Panc1 (cell line): Measurements from ENCODE around the gene HSD17B7. TPM values are rescaled to one million over a fixed set of nuclear protein-coding genes. Genes with fewer than 3 reads are reported as not detected.
"Not testable (repeated sequence)": the region's sequence is repeated elsewhere in the genome, so short reads cannot be mapped to it uniquely, and the experiment has no call there.

Experiments
- ATAC-seq: fragments of 200-7000 bp; cut with Tn5 transposase; 2 replicates; pipeline ENCODE4 v1.9.1; 2020; ENCODE audit warnings: mild to moderate bottlenecking, moderate library complexity
- Bru-seq: library from RNA; stranded (reverse); fragments of 400-500 nt; gene quantifications from one replicate; lab custom pipeline; 2021; lab: Mats Ljungman, UMichigan
- BruChase-seq, 2 experiments: library from RNA; stranded (reverse); fragments of 400-500 nt; gene quantifications; one replicate each; lab custom pipeline; 2021; lab: Mats Ljungman, UMichigan
- BruUV-seq: library from RNA; stranded (reverse); fragments of 400-500 nt; replicated peaks from 2 replicates; lab custom pipeline; 2021; lab: Mats Ljungman, UMichigan
- CTCF ChIA-PET: fragments of 300-600 bp; sonication (Branson Sonifier 250); formaldehyde crosslinking; loops from one replicate; lab custom pipeline; 2022; ENCODE audit warnings: antibody characterized with exemption; lab: Charles Lee
- POLR2A ChIA-PET: fragments of 300-600 bp; sonication (Branson Sonifier 250); formaldehyde crosslinking; loops from one replicate; lab custom pipeline; 2022; ENCODE audit warnings: antibody characterized with exemption; lab: Charles Lee
- DNase-seq: peaks from one replicate; pipeline ENCODE4 v3.0.0-alpha.2; 2010; ENCODE audit warnings: low read depth, low spot score
- H3K27ac ChIP-seq: 2 replicates; pipeline ENCODE4 v1.5.1; 2011; ENCODE audit warnings: mild to moderate bottlenecking, low read length, inconsistent platforms
- H3K27me3 ChIP-seq: fragments of 200-500 bp; sonication (Bioruptor generic); 2 replicates; pipeline ENCODE4 v1.6.0; 2014; ENCODE audit warnings: low read length, inconsistent platforms; ENCODE audit not compliant: control insufficient read depth, insufficient read depth
- H3K36me3 ChIP-seq: fragments of 200-500 bp; sonication (Bioruptor generic); 2 replicates; pipeline ENCODE4 v1.5.1; 2014; ENCODE audit warnings: inconsistent platforms, mild to moderate bottlenecking, low read length, moderate library complexity; ENCODE audit not compliant: control insufficient read depth, insufficient read depth
- H3K4me1 ChIP-seq: 2 replicates; pipeline ENCODE4 v1.5.1; 2011; ENCODE audit warnings: inconsistent platforms, mild to moderate bottlenecking, low read length, moderate library complexity; ENCODE audit not compliant: control insufficient read depth, insufficient read depth
- H3K4me3 ChIP-seq, 2 experiments: 2 replicates each; pipeline ENCODE4 v1.5.1; 2011 to 2012; ENCODE audit warnings: low read depth in 2 of 2, low read length in 2 of 2, mild to moderate bottlenecking in 2 of 2, inconsistent platforms in 1 of 2, moderate library complexity in 1 of 2
- H3K9me3 ChIP-seq: fragments of 200-500 bp; sonication (Bioruptor generic); 2 replicates; pipeline ENCODE4 v1.5.1; 2014; ENCODE audit warnings: low read depth, mild to moderate bottlenecking, inconsistent platforms, low read length, moderate library complexity; ENCODE audit not compliant: control insufficient read depth, insufficient read depth
- POLR2AphosphoS5 ChIP-seq: IDR thresholded peaks from 2 replicates; pipeline ENCODE4 v1.6.1; 2012; ENCODE audit warnings: mild to moderate bottlenecking, low read depth, low read length, moderate library complexity
- SIN3A ChIP-seq: IDR thresholded peaks from 2 replicates; pipeline ENCODE4 v1.6.1; 2012; ENCODE audit warnings: low read depth, mild to moderate bottlenecking, low read length, moderate library complexity, borderline replicate concordance; ENCODE audit not compliant: insufficient read depth
- TCF7L2 ChIP-seq: IDR thresholded peaks from 2 replicates; pipeline ENCODE4 v1.6.1; 2011; ENCODE audit warnings: mild to moderate bottlenecking, low read depth, low read length, inconsistent platforms
- in situ Hi-C: cut with HindIII; loops from 2 replicates; pipeline ENCODE4 v1.10.0; 2016; ENCODE audit warnings: low sequenced_read_pairs, low pct_unique_long_range_greater_than_20kb
- intact Hi-C: fragments of 100-400 bp; cut with micrococcal nuclease; formaldehyde crosslinking; loops from one replicate; pipeline ENCODE4 v1.10.0; 2022; ENCODE audit not compliant: unreplicated experiment
- long read RNA-seq: library from polyadenylated mRNA; unstranded; transcript quantifications from one replicate; pipeline ENCODE4 v2.0.0, GENCODE V29; 2021; ENCODE audit not compliant: unreplicated experiment
- polyA plus RNA-seq: library from polyadenylated mRNA; unstranded; fragments of >200 nt; gene quantifications from one replicate; pipeline ENCODE4 v1.2.1, GENCODE V29; 2012; ENCODE audit warnings: missing spikeins; ENCODE audit not compliant: insufficient read length
- total RNA-seq: library from RNA; stranded (reverse); gene quantifications from one replicate; pipeline ENCODE4 v1.2.1, GENCODE V29; 2021; ENCODE audit not compliant: unreplicated experiment
- TF ChIP-seq, protein P1 (sequence below), 2 experiments: IDR thresholded peaks; 2 replicates each; pipeline ENCODE4 v1.6.1; 2011 to 2012; ENCODE audit warnings: low read depth in 2 of 2, control low read depth in 1 of 2, low read length in 1 of 2, mild to moderate bottlenecking in 1 of 2, moderate library complexity in 1 of 2; ENCODE audit not compliant: insufficient read depth in 1 of 2
- TF ChIP-seq, protein P2 (sequence below): fragments of 450-650 bp; IDR thresholded peaks from 2 replicates; pipeline ENCODE4 v1.5.1; 2017; ENCODE audit warnings: mild to moderate bottlenecking

The HSD17B7 gene, protein sequence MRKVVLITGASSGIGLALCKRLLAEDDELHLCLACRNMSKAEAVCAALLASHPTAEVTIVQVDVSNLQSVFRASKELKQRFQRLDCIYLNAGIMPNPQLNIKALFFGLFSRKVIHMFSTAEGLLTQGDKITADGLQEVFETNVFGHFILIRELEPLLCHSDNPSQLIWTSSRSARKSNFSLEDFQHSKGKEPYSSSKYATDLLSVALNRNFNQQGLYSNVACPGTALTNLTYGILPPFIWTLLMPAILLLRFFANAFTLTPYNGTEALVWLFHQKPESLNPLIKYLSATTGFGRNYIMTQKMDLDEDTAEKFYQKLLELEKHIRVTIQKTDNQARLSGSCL
- total RNA-seq, result 24.6 TPM
- 17.0 TPM for polyA plus RNA-seq
- percentile 75 among the genes with signal in this experiment for Bru-seq, nascent RNA
- BruChase-seq, experiment 1, labeled RNA remaining after a 2-hour chase, result percentile 70 among the genes with signal in this experiment
- percentile 67 among the genes with signal in this experiment for BruChase-seq, experiment 2, labeled RNA remaining after a 6-hour chase
- long read RNA-seq, transcript HSD17B7-201 (9 exons, 1,190 nt), result major isoform, 31 of 40 reads
- long read RNA-seq, partial matches to known transcripts, result 3 of 40 reads
- long read RNA-seq, other reads (novel, unspliced or antisense), result 5 of 40 reads

DNA sequence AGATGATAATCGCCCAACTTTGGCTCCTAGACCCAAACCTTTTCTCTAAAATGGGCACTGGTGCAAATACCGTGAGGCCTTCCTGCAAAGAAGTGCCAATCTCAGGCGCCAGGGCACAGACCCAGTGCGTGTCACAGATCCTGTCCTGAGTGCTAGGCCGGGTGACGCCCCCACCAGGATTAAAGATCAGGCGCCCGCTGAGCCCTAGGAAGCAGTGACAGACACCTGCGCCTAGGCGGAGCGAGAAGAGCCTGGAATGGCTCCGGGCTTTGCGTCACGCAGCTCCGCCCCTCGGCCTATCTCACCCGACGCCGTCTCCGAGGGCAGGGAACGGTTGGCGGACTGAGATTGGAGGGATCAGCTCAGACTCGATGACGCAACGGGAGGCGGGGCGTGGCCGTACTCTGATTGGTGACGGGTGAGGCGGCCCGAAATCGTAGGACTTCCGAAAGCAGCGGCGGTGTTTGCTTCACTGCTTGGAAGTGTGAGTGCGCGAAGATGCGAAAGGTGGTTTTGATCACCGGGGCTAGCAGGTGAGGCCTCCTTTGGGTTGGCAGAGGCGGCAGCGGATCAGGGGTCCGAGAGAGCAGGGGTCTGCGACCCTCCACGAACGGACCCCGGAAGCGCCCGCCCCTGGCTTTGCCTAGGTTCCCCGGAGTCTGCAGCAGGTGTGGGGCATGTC lies at the start of gene HSD17B7:
Gene HSD17B7, plus strand, starts transcription at position 400 of the 682 bp plus-strand sequence. Its CDS starts 99 bp downstream, at position 499.
- POLR2A ChIA-PET, H3K36me3 ChIP-seq: not testable (repeated sequence)

DNA sequence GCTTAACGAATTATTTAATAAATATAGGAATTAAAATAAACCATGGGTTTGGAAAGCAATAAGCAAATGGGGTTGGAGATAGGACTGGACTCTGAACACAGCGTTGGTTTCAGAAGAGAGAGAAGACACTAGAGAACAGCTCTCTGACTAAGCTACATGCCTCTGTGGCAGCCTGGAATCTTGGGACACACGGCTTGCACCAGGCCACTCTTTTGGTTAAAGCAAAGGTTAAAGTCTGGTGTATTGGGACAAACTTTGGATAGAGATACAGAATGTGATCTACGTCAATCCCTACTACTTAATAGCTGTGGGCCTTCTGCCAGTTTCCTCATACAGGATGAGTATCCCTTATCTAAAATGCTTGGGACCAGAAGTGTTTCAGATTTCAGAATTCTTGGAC lies 49.7 kb upstream of the HSD17B7 start:
- ATAC-seq (no peak), DNase-seq (no peak)
- TF ChIP-seq, protein P1, sequence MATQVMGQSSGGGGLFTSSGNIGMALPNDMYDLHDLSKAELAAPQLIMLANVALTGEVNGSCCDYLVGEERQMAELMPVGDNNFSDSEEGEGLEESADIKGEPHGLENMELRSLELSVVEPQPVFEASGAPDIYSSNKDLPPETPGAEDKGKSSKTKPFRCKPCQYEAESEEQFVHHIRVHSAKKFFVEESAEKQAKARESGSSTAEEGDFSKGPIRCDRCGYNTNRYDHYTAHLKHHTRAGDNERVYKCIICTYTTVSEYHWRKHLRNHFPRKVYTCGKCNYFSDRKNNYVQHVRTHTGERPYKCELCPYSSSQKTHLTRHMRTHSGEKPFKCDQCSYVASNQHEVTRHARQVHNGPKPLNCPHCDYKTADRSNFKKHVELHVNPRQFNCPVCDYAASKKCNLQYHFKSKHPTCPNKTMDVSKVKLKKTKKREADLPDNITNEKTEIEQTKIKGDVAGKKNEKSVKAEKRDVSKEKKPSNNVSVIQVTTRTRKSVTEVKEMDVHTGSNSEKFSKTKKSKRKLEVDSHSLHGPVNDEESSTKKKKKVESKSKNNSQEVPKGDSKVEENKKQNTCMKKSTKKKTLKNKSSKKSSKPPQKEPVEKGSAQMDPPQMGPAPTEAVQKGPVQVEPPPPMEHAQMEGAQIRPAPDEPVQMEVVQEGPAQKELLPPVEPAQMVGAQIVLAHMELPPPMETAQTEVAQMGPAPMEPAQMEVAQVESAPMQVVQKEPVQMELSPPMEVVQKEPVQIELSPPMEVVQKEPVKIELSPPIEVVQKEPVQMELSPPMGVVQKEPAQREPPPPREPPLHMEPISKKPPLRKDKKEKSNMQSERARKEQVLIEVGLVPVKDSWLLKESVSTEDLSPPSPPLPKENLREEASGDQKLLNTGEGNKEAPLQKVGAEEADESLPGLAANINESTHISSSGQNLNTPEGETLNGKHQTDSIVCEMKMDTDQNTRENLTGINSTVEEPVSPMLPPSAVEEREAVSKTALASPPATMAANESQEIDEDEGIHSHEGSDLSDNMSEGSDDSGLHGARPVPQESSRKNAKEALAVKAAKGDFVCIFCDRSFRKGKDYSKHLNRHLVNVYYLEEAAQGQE (IDR thresholded peaks at IDR 0.05; ENCODE audit: insufficient read depth in 1 of 2, low read depth in 2 of 2, low read length in 1 of 2), result no peak
- TF ChIP-seq, protein P2, sequence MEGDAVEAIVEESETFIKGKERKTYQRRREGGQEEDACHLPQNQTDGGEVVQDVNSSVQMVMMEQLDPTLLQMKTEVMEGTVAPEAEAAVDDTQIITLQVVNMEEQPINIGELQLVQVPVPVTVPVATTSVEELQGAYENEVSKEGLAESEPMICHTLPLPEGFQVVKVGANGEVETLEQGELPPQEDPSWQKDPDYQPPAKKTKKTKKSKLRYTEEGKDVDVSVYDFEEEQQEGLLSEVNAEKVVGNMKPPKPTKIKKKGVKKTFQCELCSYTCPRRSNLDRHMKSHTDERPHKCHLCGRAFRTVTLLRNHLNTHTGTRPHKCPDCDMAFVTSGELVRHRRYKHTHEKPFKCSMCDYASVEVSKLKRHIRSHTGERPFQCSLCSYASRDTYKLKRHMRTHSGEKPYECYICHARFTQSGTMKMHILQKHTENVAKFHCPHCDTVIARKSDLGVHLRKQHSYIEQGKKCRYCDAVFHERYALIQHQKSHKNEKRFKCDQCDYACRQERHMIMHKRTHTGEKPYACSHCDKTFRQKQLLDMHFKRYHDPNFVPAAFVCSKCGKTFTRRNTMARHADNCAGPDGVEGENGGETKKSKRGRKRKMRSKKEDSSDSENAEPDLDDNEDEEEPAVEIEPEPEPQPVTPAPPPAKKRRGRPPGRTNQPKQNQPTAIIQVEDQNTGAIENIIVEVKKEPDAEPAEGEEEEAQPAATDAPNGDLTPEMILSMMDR, result no peak
- no peak for TF ChIP-seq POLR2AphosphoS5
- TF ChIP-seq TCF7L2, result no peak
- TF ChIP-seq SIN3A, result no peak
- in situ Hi-C loops, result no loop called here
- CTCF ChIA-PET, result no interaction called here
- Histone ChIP-seq H3K27ac (no peak overlapping the region), H3K27me3 (no peaks in the 10 kb centered on the region), H3K4me3 (no peak overlapping the region), H3K4me1 (no peaks in the 10 kb centered on the region), H3K36me3 (no peaks in the 10 kb centered on the region), H3K9me3 (no peaks in the 10 kb centered on the region)
- POLR2A ChIA-PET, result no interaction called here
- intact Hi-C loops, result no loop called here
- BruUV-seq, result no TSS peak

More for the DNA sequence above, at the start of gene HSD17B7:
- H3K9me3 ChIP-seq, H3K27me3 ChIP-seq, intact Hi-C loops, H3K4me1 ChIP-seq, in situ Hi-C loops, BruUV-seq: not testable (repeated sequence)
- peak within 1 kb of the TSS; percentile 78 for H3K27ac ChIP-seq
- peak within 1 kb of the TSS; percentile 46 to 64 for H3K4me3 ChIP-seq
- CTCF ChIA-PET, result interaction anchor here (0.7 kb wide), 1 partner anchor 32 kb away, joined by 3 read pairs; no protein-coding TSS in a partner anchor
- peak; percentile 10 for DNase-seq
- ATAC-seq, result peak; percentile 100
